Left lung (tissue), 10 donors: ENCODE data around the gene FABP1. TPM values are rescaled to one million over a fixed set of nuclear protein-coding genes. Genes with fewer than 3 reads are reported as not detected.

Experiments
- ATAC-seq: fragments of 200-7000 bp; cut with Tn5 transposase; one replicate; pipeline ENCODE4 v1.9.1; 2020; ENCODE audit warnings: moderate library complexity
- DNase-seq, 4 donors: peaks; one replicate each; pipeline ENCODE4 v3.0.0-alpha.2; 2013 to 2020
- H3K27ac ChIP-seq, 2 donors: fragments of 200-600 bp; sonication (generic) in 1 of 2; one replicate each; pipeline versions ENCODE4 v1.5.0 to v1.8.0; 2020 to 2021
- H3K27me3 ChIP-seq, 2 donors: fragments of 200-600 bp; sonication (generic) in 1 of 2; one replicate each; pipeline versions ENCODE4 v1.5.0 to v1.8.0; 2020 to 2021
- H3K36me3 ChIP-seq, 2 donors: fragments of 200-600 bp; sonication (generic) in 1 of 2; one replicate each; pipeline versions ENCODE4 v1.5.0 to v1.8.0; 2020 to 2021
- H3K4me1 ChIP-seq, 2 donors: fragments of 200-600 bp; one replicate each; pipeline ENCODE4 v1.8.0; 2021
- H3K4me3 ChIP-seq, 2 donors: fragments of 200-600 bp; sonication (generic) in 1 of 2; one replicate each; pipeline versions ENCODE4 v1.5.0 to v1.8.0; 2020 to 2021; ENCODE audit warnings: mild to moderate bottlenecking in 1 of 2
- H3K9me3 ChIP-seq, 2 donors: fragments of 200-600 bp; sonication (generic) in 1 of 2; one replicate each; pipeline versions ENCODE4 v1.5.0 to v1.8.0; 2020 to 2021
- intact Hi-C, 2 donors: fragments of 100-400 bp; cut with DNase I; formaldehyde crosslinking; loops; one replicate each; pipeline versions ENCODE4 v1.11.2 to v1.14.2; 2022
- polyA plus RNA-seq, 6 donors: library from polyadenylated mRNA; unstranded; fragments of 120-200 nt; gene quantifications; one replicate each; pipeline ENCODE4 v1.2.1, GENCODE V29; 2013; ENCODE audit not compliant: insufficient read length in 6 of 6
- total RNA-seq, 2 donors: library from RNA; stranded (reverse); fragmentation: NEBNext Ultra II Directional; extraction: Animal tissue kit (Norgen Biotek cat#: 25700); gene quantifications; one replicate each; pipeline ENCODE4 v1.2.1, GENCODE V29; 2021
- TF ChIP-seq, protein P1 (sequence below), 2 donors: fragments of 200-600 bp; sonication (generic) in 1 of 2; IDR thresholded peaks; one replicate each; pipeline versions ENCODE4 v1.5.0 to v1.8.0; 2021; ENCODE audit warnings: antibody characterized with exemption in 2 of 2
- donor health status: DM: no; HTN: yes; CAD: no.
- donor health status: DM: no; HTN: no; CAD: no.

The FABP1 gene
- total and polyA plus RNA-seq, 8 donors, result 0.13 to 2.5 (median 1.4) TPM; not detected in 5

DNA sequence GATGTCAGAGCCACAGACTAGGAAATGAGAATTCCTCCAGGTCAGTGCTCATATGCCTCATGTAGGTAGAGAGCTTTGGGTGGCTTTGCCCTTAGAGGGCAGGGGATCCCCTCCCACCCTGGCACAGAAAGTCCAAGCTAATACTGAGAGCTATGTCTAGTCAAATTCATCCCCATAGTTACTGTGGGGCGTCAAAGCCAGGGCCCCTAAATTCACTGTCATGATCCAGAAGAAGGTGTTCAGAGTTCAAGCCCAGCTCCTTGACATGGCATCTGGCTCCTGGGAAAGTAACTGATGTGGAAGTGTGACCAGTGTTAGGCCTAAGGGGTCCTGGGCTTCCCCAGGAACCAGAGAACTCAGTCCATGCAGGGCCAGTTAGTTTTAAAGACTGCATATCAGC is 44.1 kb upstream of the FABP1 start:
- Histone ChIP-seq H3K9me3 (no peaks in the 10 kb centered on the region), H3K27ac (no peak overlapping the region), H3K27me3 (peaks cover 0 to 20% of the 10 kb centered on the region in 2 donors), H3K4me1 (peaks cover 0 to 9% of the 10 kb centered on the region in 2 donors), H3K4me3 (no peak overlapping the region), H3K36me3 (no peaks in the 10 kb centered on the region)
- TF ChIP-seq, protein P1, sequence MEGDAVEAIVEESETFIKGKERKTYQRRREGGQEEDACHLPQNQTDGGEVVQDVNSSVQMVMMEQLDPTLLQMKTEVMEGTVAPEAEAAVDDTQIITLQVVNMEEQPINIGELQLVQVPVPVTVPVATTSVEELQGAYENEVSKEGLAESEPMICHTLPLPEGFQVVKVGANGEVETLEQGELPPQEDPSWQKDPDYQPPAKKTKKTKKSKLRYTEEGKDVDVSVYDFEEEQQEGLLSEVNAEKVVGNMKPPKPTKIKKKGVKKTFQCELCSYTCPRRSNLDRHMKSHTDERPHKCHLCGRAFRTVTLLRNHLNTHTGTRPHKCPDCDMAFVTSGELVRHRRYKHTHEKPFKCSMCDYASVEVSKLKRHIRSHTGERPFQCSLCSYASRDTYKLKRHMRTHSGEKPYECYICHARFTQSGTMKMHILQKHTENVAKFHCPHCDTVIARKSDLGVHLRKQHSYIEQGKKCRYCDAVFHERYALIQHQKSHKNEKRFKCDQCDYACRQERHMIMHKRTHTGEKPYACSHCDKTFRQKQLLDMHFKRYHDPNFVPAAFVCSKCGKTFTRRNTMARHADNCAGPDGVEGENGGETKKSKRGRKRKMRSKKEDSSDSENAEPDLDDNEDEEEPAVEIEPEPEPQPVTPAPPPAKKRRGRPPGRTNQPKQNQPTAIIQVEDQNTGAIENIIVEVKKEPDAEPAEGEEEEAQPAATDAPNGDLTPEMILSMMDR (IDR thresholded peaks at IDR 0.05), result no peak
- intact Hi-C loops, result no loop called here
- no peak for ATAC-seq
- DNase-seq, result no peak

- no peaks in the 10 kb centered on the region for H3K9me3 ChIP-seq
- DNase-seq (peak in 2 of 4 donors; percentile 53 to 72), ATAC-seq (peak; percentile 64)
- H3K4me1 ChIP-seq, result peaks cover 0 to 9% of the 10 kb centered on the region in 2 donors
- no peaks in the 10 kb centered on the region for H3K36me3 ChIP-seq
- intact Hi-C loops, result no loop called here
- peak overlapping the region; percentile 62 to 65 for H3K27ac ChIP-seq
- TF ChIP-seq, protein P1 (IDR thresholded peaks at IDR 0.05), result no peak
- H3K4me3 ChIP-seq, result peak overlapping the region; percentile 54 to 62
- peaks cover 0 to 20% of the 10 kb centered on the region in 2 donors for H3K27me3 ChIP-seq
Observed at GRCh38 chr2:88170472-88170892, 42.6 kb upstream of the FABP1 start.

DNA sequence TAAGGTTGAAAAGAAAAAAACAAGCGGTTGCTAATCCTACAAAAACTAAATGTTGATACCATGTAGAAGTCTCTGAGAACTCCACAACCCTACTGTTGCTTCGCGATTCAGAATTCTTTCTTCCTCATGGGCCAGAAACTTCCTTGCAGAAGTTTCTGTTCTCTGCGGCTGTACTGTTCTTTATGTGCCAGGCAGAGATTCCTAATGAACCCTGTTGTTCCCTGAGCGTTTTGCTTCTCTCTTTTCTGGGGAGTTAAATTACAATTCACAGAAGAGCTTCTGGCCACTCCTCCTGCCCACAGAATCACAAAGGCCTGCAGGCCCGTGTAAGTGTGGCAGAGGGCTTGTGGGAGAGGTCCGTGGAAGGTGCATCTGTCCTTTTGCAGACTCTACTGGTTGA is 40.5 kb upstream of the FABP1 start:
- intact Hi-C loops, result no loop called here
- no peak overlapping the region for H3K4me3 ChIP-seq
- TF ChIP-seq, protein P1 (IDR thresholded peaks at IDR 0.05), result no peak

GRCh38 chr2:88167740-88168139 is 39.9 kb upstream of the FABP1 start:
- intact Hi-C loops, result no loop called here
- Histone ChIP-seq H3K9me3 (no peaks in the 10 kb centered on the region), H3K27me3 (peaks cover 0 to 20% of the 10 kb centered on the region in 2 donors), H3K4me1 (peaks cover 0 to 9% of the 10 kb centered on the region in 2 donors), H3K4me3 (no peak overlapping the region), H3K27ac (no peak overlapping the region), H3K36me3 (no peaks in the 10 kb centered on the region)
- no peak for ATAC-seq
- no peak for DNase-seq
- TF ChIP-seq, protein P1 (IDR thresholded peaks at IDR 0.05), result no peak

More for the DNA sequence above, 40.5 kb upstream of the FABP1 start:
- H3K27me3 ChIP-seq, result peaks cover 0 to 20% of the 10 kb centered on the region in 2 donors
- DNase-seq (no peak), ATAC-seq (no peak)
- H3K36me3 ChIP-seq, result no peaks in the 10 kb centered on the region
- no peak overlapping the region for H3K27ac ChIP-seq
- no peaks in the 10 kb centered on the region for H3K9me3 ChIP-seq
- H3K4me1 ChIP-seq, result peaks cover 0 to 9% of the 10 kb centered on the region in 2 donors

- TF ChIP-seq, protein P1 (IDR thresholded peaks at IDR 0.05), result no peak
- ATAC-seq (no peak), DNase-seq (no peak)
- Histone ChIP-seq H3K36me3 (no peaks in the 10 kb centered on the region), H3K4me1 (peaks cover 0 to 2% of the 10 kb centered on the region in 2 donors), H3K27ac (no peak overlapping the region), H3K9me3 (no peaks in the 10 kb centered on the region), H3K4me3 (no peak overlapping the region), H3K27me3 (peaks cover 0 to 8% of the 10 kb centered on the region in 2 donors)
- intact Hi-C loops, result no loop called here
Observed at GRCh38 chr2:88165332-88166003, 37.6 kb upstream of the FABP1 start.
